Caki2 (cell line): ENCODE data around the gene PPP6R2. TPM values are rescaled to one million over a fixed set of nuclear protein-coding genes. Genes with fewer than 3 reads are reported as not detected.

Source experiments
- total RNA-seq: library from RNA; depleted of rRNA; stranded (reverse); fragments of >200 nt; shearing (Covaris generic); gene quantifications from 2 replicates; pipeline ENCODE4 v1.2.3, GENCODE V29; 2014; ENCODE audit warnings: low replicate concordance; rRNA removed

The PPP6R2 gene
- total RNA-seq, 1 experiment from 2014 or later = 72.7 TPM

Other genes starting within 250 kb of the PPP6R2 start
- gene PANX2, start 172.6 kb upstream of the PPP6R2 start, total RNA-seq = 18.0 and 19.5 TPM in 2 replicates
- 82.4 and 89.0 TPM in 2 replicates for gene TRABD, start 157.4 kb upstream of the PPP6R2 start, total RNA-seq
- 54.0 and 61.6 TPM in 2 replicates for gene SELENOO, start 142.3 kb upstream of the PPP6R2 start, total RNA-seq
- gene TUBGCP6, start 98.3 kb upstream of the PPP6R2 start, total RNA-seq = 18.0 and 34.5 TPM in 2 replicates
- gene HDAC10, start 92.1 kb upstream of the PPP6R2 start, total RNA-seq = 18.9 and 34.0 TPM in 2 replicates
- 142 and 149 TPM in 2 replicates for gene MAPK12, start 81.6 kb upstream of the PPP6R2 start, total RNA-seq
- gene MAPK11, start 72.9 kb upstream of the PPP6R2 start, total RNA-seq = 24.5 and 48.8 TPM in 2 replicates
- 300 and 353 TPM in 2 replicates for gene PLXNB2, start 35.7 kb upstream of the PPP6R2 start, total RNA-seq
- 7.8 and 24.4 TPM in 2 replicates for gene DENND6B, start 16.3 kb upstream of the PPP6R2 start, total RNA-seq
- gene SBF1, start 131.7 kb downstream of the PPP6R2 start, total RNA-seq = 74.3 and 84.8 TPM in 2 replicates
- gene ADM2, start 138.2 kb downstream of the PPP6R2 start, total RNA-seq = 4.6 and 5.0 TPM in 2 replicates
- gene MIOX, start 143.5 kb downstream of the PPP6R2 start, total RNA-seq = 1.9 TPM in 1 of 2 replicates, not detected in the other
- gene LMF2, start 164.4 kb downstream of the PPP6R2 start, total RNA-seq = 112 and 117 TPM in 2 replicates
- gene NCAPH2, start 164.9 kb downstream of the PPP6R2 start, total RNA-seq = 133 and 152 TPM in 2 replicates
- 4.9 TPM in 1 of 2 replicates, not detected in the other for gene SCO2, start 182.3 kb downstream of the PPP6R2 start, total RNA-seq
- gene TYMP, start 186.7 kb downstream of the PPP6R2 start, total RNA-seq = 104 and 118 TPM in 2 replicates
- not detected in 2 replicates for gene KLHDC7B, start 202.6 kb downstream of the PPP6R2 start, total RNA-seq
- not detected in 2 replicates for gene SYCE3, start 219.6 kb downstream of the PPP6R2 start, total RNA-seq
- 0.35 and 10.4 TPM in 2 replicates for gene CPT1B, start 235.1 kb downstream of the PPP6R2 start, total RNA-seq
- 21.9 and 32.2 TPM in 2 replicates for gene CHKB, start 239.5 kb downstream of the PPP6R2 start, total RNA-seq